Measurements from ENCODE around the gene FAM222B. TPM values are rescaled to one million over a fixed set of nuclear protein-coding genes. Genes with fewer than 3 reads are reported as not detected.
"Not testable (repeated sequence)": the region's sequence is repeated elsewhere in the genome, so short reads cannot be mapped to it uniquely, and the experiment has no call there.

Gene FAM222B
- total and polyA plus RNA-seq, 9 of the 15 experiments (the other 6 are each of a cell fraction or from before 2014, with no cell fraction given) = 4.0 to 34.6 (median 7.5) TPM

DNA sequence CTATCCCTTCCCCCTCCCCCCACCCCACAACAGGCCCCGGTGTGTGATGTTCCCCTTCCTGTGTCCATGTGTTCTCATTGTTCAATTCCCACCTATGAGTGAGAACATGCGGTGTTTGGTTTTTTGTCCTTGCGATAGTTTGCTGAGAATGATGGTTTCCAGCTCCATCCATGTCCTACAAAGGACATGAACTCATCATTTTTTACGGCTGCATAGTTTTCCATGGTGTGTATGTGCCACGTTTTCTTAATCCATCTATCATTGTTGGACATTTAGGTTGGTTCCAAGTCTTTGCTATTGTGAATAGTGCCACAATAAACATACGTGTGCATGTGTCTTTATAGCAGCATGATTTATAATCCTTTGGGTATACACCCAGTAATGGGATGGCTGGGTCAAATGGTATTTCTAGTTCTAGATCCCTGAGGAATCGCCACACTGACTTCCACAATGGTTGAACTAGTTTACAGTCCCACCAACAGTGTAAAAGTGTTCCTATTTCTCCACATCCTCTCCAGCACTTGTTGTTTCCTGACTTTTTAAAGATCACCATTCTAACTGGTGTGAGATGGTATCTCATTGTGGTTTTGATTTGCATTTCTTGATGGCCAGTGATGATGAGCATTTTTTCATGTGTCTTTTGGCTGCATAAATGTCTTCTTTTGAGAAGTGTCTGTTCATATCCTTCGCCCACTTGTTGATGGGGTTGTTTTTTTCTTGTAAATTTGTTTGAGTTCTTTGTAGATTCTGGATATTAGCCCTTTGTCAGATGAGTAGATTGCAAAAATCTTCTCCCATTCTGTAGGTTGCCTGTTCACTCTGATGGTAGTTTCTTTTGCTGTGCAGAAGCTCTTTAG is 106.4 kb downstream of the FAM222B start:
- CTCF ChIA-PET (ENCODE audit: low intra/inter-chr PET ratio) = interaction anchor here (1.3 kb wide), 1 partner anchor 14 kb away, joined by 7 read pairs; no protein-coding TSS in a partner anchor
- TF ChIP-seq ZNF146 (CRISPR knock-in tag; IDR thresholded peaks at IDR 0.05; ENCODE audit: unreplicated experiment) (peak; percentile 82), BCOR (IDR thresholded peaks at IDR 0.05) (peak; percentile 58; the same call in 1 of the 2 replicates), KDM1A (IDR thresholded peaks at IDR 0.05) (peak; percentile 6 to 34; a peak in 1 of 4 replicates)
- TF ChIP-seq, protein P1, sequence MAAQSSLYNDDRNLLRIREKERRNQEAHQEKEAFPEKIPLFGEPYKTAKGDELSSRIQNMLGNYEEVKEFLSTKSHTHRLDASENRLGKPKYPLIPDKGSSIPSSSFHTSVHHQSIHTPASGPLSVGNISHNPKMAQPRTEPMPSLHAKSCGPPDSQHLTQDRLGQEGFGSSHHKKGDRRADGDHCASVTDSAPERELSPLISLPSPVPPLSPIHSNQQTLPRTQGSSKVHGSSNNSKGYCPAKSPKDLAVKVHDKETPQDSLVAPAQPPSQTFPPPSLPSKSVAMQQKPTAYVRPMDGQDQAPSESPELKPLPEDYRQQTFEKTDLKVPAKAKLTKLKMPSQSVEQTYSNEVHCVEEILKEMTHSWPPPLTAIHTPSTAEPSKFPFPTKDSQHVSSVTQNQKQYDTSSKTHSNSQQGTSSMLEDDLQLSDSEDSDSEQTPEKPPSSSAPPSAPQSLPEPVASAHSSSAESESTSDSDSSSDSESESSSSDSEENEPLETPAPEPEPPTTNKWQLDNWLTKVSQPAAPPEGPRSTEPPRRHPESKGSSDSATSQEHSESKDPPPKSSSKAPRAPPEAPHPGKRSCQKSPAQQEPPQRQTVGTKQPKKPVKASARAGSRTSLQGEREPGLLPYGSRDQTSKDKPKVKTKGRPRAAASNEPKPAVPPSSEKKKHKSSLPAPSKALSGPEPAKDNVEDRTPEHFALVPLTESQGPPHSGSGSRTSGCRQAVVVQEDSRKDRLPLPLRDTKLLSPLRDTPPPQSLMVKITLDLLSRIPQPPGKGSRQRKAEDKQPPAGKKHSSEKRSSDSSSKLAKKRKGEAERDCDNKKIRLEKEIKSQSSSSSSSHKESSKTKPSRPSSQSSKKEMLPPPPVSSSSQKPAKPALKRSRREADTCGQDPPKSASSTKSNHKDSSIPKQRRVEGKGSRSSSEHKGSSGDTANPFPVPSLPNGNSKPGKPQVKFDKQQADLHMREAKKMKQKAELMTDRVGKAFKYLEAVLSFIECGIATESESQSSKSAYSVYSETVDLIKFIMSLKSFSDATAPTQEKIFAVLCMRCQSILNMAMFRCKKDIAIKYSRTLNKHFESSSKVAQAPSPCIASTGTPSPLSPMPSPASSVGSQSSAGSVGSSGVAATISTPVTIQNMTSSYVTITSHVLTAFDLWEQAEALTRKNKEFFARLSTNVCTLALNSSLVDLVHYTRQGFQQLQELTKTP (IDR thresholded peaks at IDR 0.05; ENCODE audit: low read depth in 1 of 2, partially characterized antibody in 2 of 2) = peak in 1 of 2 experiments; percentile 95
- ATAC-seq; H3K79me2 ChIP-seq (ENCODE audit: control insufficient read depth, insufficient read depth, low read length); FAIRE-seq; H3K4me2 ChIP-seq (ENCODE audit: insufficient read depth, low read length); H3K9ac ChIP-seq (ENCODE audit: insufficient read depth in 1 of 2, low read depth in 2 of 2, low read length in 2 of 2); DNase-seq (ENCODE audit: extremely low read depth in 1 of 4, low spot score in 3 of 4); H3K27me3 ChIP-seq (ENCODE audit: control insufficient read depth in 2 of 2, insufficient read depth in 2 of 2, low read length in 2 of 2); H3K4me3 ChIP-seq; H3K9me3 ChIP-seq (replicated peaks; ENCODE audit: control insufficient read depth, insufficient read depth, low read depth, low read length); H3K27ac ChIP-seq (ENCODE audit: extremely low read depth, low read depth, low read length); in situ Hi-C loops (cut with MboI); H3K36me3 ChIP-seq (ENCODE audit: control insufficient read depth, insufficient read depth, low read length); BruUV-seq (replicated peaks); intact Hi-C loops (cut with micrococcal nuclease); H3K9me1 ChIP-seq (ENCODE audit: control insufficient read depth, insufficient read depth, low read length); H2AFZ ChIP-seq (ENCODE audit: low read depth, low read length); H4K20me1 ChIP-seq (replicated peaks; ENCODE audit: control insufficient read depth, insufficient read depth, low read length): not testable (repeated sequence)
- 66% methylated on average over 3 of the region's 8 CpGs for WGBS (ENCODE audit: insufficient coverage, low coverage, missing lambda C conversion rate)
- POLR2A ChIA-PET = interaction anchor here (0.5 to 3.0 kb wide), 8 partner anchors 8 to 176 kb away, joined by 4 to 17 read pairs (median 8); partner anchors contain the start of genes RPL23A and TLCD1
- H3K4me1 ChIP-seq (replicated peaks in 1 of 2; ENCODE audit: control insufficient read depth in 2 of 2, insufficient read depth in 2 of 2, low read length in 2 of 2) = peaks cover 37 to 62% of the 10 kb centered on the region in 2 experiments

Data from K562 (cell line).